HUES6 (cell line): ENCODE results near the gene GPR162.

Experiments
- H3K27ac ChIP-seq: 2 replicates; pipeline ENCODE4 v1.7.0; 2013; ENCODE audit warnings: low read depth, mild to moderate bottlenecking, low read length, inconsistent platforms
- H3K27me3 ChIP-seq: 2 replicates; pipeline ENCODE4 v1.6.1; 2013; ENCODE audit warnings: low read length; ENCODE audit not compliant: control insufficient read depth, insufficient read depth
- H3K36me3 ChIP-seq: 2 replicates; pipeline ENCODE4 v1.6.1; 2013; ENCODE audit warnings: low read length; ENCODE audit not compliant: control insufficient read depth, insufficient read depth
- H3K4me1 ChIP-seq: 2 replicates; pipeline ENCODE4 v1.6.1; 2013; ENCODE audit warnings: low read length; ENCODE audit not compliant: control insufficient read depth, insufficient read depth
- H3K4me3 ChIP-seq: 2 replicates; pipeline ENCODE4 v1.5.1; 2013; ENCODE audit warnings: low read depth, low read length
- H3K9ac ChIP-seq: one replicate; pipeline ENCODE4 v1.6.1; 2013; ENCODE audit warnings: mild to moderate bottlenecking, low read length
- H3K9me3 ChIP-seq: 2 replicates; pipeline ENCODE4 v1.6.1; 2013; ENCODE audit warnings: low read depth, low read length; ENCODE audit not compliant: control insufficient read depth, insufficient read depth

GPR162 gene

GRCh38 chr12:6821591-6822425, at the start of gene GPR162:
Gene GPR162, plus strand, starts transcription at chr12:6821821. Its CDS starts 2,078 bp downstream, at chr12:6823899.
- H3K27me3 ChIP-seq, result peaks cover 58% of the 10 kb centered on the region
- no peaks in the 10 kb centered on the region for H3K9me3 ChIP-seq
- no peaks in the 10 kb centered on the region for H3K36me3 ChIP-seq
- peak within 1 kb of the TSS; percentile 69 for H3K4me3 ChIP-seq
- peaks cover 66% of the 10 kb centered on the region for H3K4me1 ChIP-seq
- no peak within 1 kb of the TSS for H3K27ac ChIP-seq
- peak within 1 kb of the TSS; percentile 18 for H3K9ac ChIP-seq

GRCh38 chr12:6772331-6772695, 49.3 kb upstream of the GPR162 start, which contains the start of gene LAG3:
Gene LAG3, plus strand, starts transcription at chr12:6772520. Its CDS starts 333 bp downstream, at chr12:6772853.
- Histone ChIP-seq H3K9ac (no peak within 1 kb of the TSS), H3K27ac (no peak within 1 kb of the TSS), H3K4me1 (peaks cover 35% of the 10 kb centered on the region), H3K27me3 (peaks cover 47% of the 10 kb centered on the region), H3K4me3 (peak within 1 kb of the TSS; percentile 48), H3K9me3 (no peaks in the 10 kb centered on the region), H3K36me3 (peaks cover 29% of the 10 kb centered on the region)

- H3K9ac ChIP-seq, result no peak overlapping the region
- H3K27me3 ChIP-seq, result peaks cover 53% of the 10 kb centered on the region
- peak overlapping the region; percentile 48 for H3K4me3 ChIP-seq
- H3K4me1 ChIP-seq, result peaks cover 39% of the 10 kb centered on the region
- no peak overlapping the region for H3K27ac ChIP-seq
- H3K36me3 ChIP-seq, result peaks cover 29% of the 10 kb centered on the region
- no peaks in the 10 kb centered on the region for H3K9me3 ChIP-seq
These were observed 48.7 kb upstream of the GPR162 start for GRCh38 chr12:6772726-6773589.

GRCh38 chr12:6773590-6774351, 47.9 kb upstream of the GPR162 start:
- Histone ChIP-seq H3K9me3 (no peaks in the 10 kb centered on the region), H3K4me3 (peak overlapping the region; percentile 48), H3K27me3 (peaks cover 59% of the 10 kb centered on the region), H3K36me3 (peaks cover 29% of the 10 kb centered on the region), H3K27ac (no peak overlapping the region), H3K9ac (peak overlapping the region; percentile 15), H3K4me1 (peaks cover 33% of the 10 kb centered on the region)

- peaks cover 28% of the 10 kb centered on the region for H3K4me1 ChIP-seq
- H3K27ac ChIP-seq, result no peak overlapping the region
- H3K36me3 ChIP-seq, result peaks cover 25% of the 10 kb centered on the region
- H3K9ac ChIP-seq, result no peak overlapping the region
- no peak overlapping the region for H3K4me3 ChIP-seq
- no peaks in the 10 kb centered on the region for H3K9me3 ChIP-seq
- H3K27me3 ChIP-seq, result peaks cover 59% of the 10 kb centered on the region
These were observed 47.0 kb upstream of the GPR162 start for GRCh38 chr12:6774499-6775062.

GRCh38 chr12:6775185-6776174, 46.1 kb upstream of the GPR162 start:
- Histone ChIP-seq H3K4me3 (no peak overlapping the region), H3K27ac (no peak overlapping the region), H3K4me1 (peaks cover 27% of the 10 kb centered on the region), H3K9me3 (no peaks in the 10 kb centered on the region), H3K36me3 (peaks cover 16% of the 10 kb centered on the region), H3K27me3 (peaks cover 59% of the 10 kb centered on the region), H3K9ac (no peak overlapping the region)

GRCh38 chr12:6777386-6777785, 44.2 kb upstream of the GPR162 start:
- Histone ChIP-seq H3K9ac (no peak overlapping the region), H3K36me3 (peaks cover 6% of the 10 kb centered on the region), H3K9me3 (no peaks in the 10 kb centered on the region), H3K4me3 (no peak overlapping the region), H3K4me1 (peaks cover 19% of the 10 kb centered on the region), H3K27me3 (peaks cover 53% of the 10 kb centered on the region), H3K27ac (no peak overlapping the region)

- Histone ChIP-seq H3K4me1 (peaks cover 11% of the 10 kb centered on the region), H3K9ac (peak overlapping the region; percentile 36), H3K4me3 (peak overlapping the region; percentile 66), H3K27ac (no peak overlapping the region), H3K36me3 (peaks cover 6% of the 10 kb centered on the region), H3K27me3 (peaks cover 45% of the 10 kb centered on the region), H3K9me3 (no peaks in the 10 kb centered on the region)
These were observed 43.4 kb upstream of the GPR162 start for GRCh38 chr12:6778217-6778573.

- H3K27ac ChIP-seq, result no peak overlapping the region
These were observed 42.8 kb upstream of the GPR162 start for GRCh38 chr12:6778574-6779550.

More at GRCh38 chr12:6778574-6779550, 42.8 kb upstream of the GPR162 start:
- Histone ChIP-seq H3K36me3 (peaks cover 6% of the 10 kb centered on the region), H3K9ac (peak overlapping the region; percentile 36), H3K27me3 (peaks cover 39% of the 10 kb centered on the region), H3K4me1 (peaks cover 9% of the 10 kb centered on the region), H3K9me3 (no peaks in the 10 kb centered on the region), H3K4me3 (peak overlapping the region; percentile 66)
